Measurements from ENCODE around the gene FREM2. TPM values are rescaled to one million over a fixed set of nuclear protein-coding genes. Genes with fewer than 3 reads are reported as not detected.

Gene FREM2
- total RNA-seq, 6 donors from 2014 or later: 7.8 to 26.6 (median 17.3) TPM

DNA sequence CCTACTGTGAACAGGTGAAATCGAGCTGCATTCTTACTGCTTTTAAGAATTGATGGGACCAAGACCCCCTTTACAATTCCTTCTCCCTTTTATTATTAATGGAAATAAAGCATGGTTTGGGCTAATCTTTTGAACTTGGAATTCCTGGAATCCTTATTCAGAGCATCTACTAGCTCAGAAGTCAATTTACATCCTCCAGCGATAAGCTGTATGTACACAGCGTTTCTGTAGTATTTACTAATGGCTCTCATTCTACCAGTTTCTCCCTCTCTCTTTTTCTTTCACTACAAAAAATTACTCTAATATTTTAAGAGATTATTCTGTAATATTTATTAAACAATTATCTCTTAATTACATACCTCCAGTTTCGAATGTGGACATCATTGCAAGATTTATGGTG lies 31.5 kb downstream of the FREM2 start:
- WGBS, 2 donors: 60 to 61% methylated on average over 4 of the region's 4 CpGs
- Histone ChIP-seq H3K9me3 (no peaks in the 10 kb centered on the region), H3K27ac (no peak overlapping the region), H3K4me3 (no peak overlapping the region), H3K27me3 (no peaks in the 10 kb centered on the region), H3K36me3 (no peaks in the 10 kb centered on the region), H3K4me1 (no peaks in the 10 kb centered on the region)
- DNase-seq (no peak), ATAC-seq (ENCODE audit: low FRiP score in 2 of 2) (no peak)
- TF ChIP-seq EP300 (IDR thresholded peaks at IDR 0.05) (no peak), POLR2AphosphoS5 (IDR thresholded peaks at IDR 0.05) (no peak), POLR2A (IDR thresholded peaks at IDR 0.05) (no peak)
- TF ChIP-seq, protein P1, sequence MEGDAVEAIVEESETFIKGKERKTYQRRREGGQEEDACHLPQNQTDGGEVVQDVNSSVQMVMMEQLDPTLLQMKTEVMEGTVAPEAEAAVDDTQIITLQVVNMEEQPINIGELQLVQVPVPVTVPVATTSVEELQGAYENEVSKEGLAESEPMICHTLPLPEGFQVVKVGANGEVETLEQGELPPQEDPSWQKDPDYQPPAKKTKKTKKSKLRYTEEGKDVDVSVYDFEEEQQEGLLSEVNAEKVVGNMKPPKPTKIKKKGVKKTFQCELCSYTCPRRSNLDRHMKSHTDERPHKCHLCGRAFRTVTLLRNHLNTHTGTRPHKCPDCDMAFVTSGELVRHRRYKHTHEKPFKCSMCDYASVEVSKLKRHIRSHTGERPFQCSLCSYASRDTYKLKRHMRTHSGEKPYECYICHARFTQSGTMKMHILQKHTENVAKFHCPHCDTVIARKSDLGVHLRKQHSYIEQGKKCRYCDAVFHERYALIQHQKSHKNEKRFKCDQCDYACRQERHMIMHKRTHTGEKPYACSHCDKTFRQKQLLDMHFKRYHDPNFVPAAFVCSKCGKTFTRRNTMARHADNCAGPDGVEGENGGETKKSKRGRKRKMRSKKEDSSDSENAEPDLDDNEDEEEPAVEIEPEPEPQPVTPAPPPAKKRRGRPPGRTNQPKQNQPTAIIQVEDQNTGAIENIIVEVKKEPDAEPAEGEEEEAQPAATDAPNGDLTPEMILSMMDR (IDR thresholded peaks at IDR 0.05): no peak

DNA sequence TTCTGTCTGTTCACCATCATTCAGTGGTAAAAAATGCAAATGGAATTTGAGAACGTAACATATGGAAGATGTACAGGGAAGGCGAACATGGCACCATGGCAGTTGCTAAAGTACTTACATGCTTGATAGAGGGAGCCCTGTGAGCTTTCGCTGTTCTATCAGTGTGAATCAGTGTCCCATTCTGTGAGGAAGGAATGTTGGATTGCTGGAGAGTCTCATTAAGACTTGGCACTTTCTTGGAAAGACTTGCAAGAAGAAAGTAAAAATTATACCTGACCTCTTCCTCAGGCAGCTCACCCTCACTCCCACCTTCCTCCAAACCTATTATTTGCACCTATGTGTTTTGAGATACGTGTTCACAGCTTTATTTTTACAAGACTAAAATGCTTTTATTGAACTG lies 43.5 kb downstream of the FREM2 start:
- H3K4me3 ChIP-seq: no peak overlapping the region
- TF ChIP-seq POLR2AphosphoS5 (IDR thresholded peaks at IDR 0.05): no peak
- TF ChIP-seq, protein P1 (IDR thresholded peaks at IDR 0.05): no peak
- TF ChIP-seq EP300 (IDR thresholded peaks at IDR 0.05): no peak
- TF ChIP-seq POLR2A (IDR thresholded peaks at IDR 0.05): no peak

DNA sequence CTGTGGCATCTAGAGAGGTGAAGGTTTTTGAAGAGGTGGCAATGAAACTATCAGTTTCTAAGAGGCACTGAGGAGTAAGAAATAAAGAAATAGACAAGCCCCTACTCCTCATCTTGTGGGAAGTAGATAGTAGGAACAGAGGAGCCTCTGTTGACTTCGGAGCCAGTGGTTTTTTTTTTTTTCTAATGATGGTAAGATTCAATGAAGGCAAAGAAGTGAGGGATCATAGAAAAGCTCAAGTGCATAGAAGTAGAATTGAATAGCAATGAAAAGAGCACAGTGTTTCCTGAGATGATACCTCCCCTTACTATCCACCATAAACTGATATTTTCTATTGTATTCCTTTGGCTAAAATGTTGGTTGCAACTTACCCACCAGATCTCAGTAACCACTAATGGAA lies 46.3 kb downstream of the FREM2 start:
- 83 to 84% methylated on average over 1 of the region's 1 CpG for WGBS, 2 donors
- no peak for DNase-seq
- TF ChIP-seq POLR2A (IDR thresholded peaks at IDR 0.05) (no peak), POLR2AphosphoS5 (IDR thresholded peaks at IDR 0.05) (no peak), EP300 (IDR thresholded peaks at IDR 0.05) (no peak)
- TF ChIP-seq, protein P1 (IDR thresholded peaks at IDR 0.05): no peak
- ATAC-seq (ENCODE audit: low FRiP score in 2 of 2): no peak
- Histone ChIP-seq H3K27ac (no peak overlapping the region), H3K27me3 (no peaks in the 10 kb centered on the region), H3K4me3 (no peak overlapping the region), H3K4me1 (no peaks in the 10 kb centered on the region), H3K9me3 (no peaks in the 10 kb centered on the region), H3K36me3 (no peaks in the 10 kb centered on the region)

More for the DNA sequence above, 43.5 kb downstream of the FREM2 start:
- Histone ChIP-seq H3K9me3 (no peaks in the 10 kb centered on the region), H3K36me3 (no peaks in the 10 kb centered on the region), H3K27ac (no peak overlapping the region), H3K4me1 (no peaks in the 10 kb centered on the region), H3K27me3 (no peaks in the 10 kb centered on the region)
- WGBS, 2 donors: 74 to 78% methylated on average over 4 of the region's 4 CpGs
- DNase-seq: no peak
- no peak for ATAC-seq (ENCODE audit: low FRiP score in 2 of 2)

DNA sequence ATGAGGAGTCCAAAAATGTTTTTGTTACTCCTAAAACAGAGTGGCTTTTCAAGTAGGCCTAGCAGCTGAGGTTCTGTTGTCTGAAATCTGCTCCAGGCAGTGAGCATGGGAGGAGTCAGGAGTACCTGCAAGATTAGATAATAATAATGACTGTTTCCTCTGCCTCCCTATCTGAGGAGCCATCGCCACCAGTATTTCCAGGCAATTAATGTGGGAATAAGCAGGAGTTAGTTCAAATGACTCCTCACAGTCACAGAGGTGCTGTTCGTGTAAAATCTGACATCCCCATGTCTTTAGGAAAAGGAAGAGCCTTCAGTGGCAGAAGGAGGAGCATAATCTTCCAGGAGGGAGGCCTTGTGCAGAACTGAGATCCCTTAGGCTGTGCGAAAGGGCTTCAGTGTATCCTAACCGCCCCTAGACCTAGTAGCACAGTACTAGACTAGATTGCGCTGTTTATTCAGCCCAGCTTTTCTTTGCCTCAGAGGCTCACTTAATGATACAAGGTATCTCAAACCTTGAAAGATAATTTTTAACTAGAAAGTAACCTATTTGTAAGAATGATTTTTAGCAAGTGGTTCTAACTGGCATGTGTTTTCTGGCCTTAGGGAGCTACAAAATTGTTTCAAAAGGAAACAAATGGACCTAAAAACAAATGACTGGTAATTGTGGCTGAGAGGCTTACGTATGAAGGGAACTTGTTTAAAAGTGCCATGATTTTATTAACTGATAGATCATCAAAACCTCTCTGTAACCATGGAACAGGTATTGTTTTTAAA lies 49.0 kb downstream of the FREM2 start:
- 73 to 74% methylated on average over 6 of the region's 6 CpGs for WGBS, 2 donors
- H3K27ac ChIP-seq: no peak overlapping the region
- no peak for ATAC-seq (ENCODE audit: low FRiP score in 2 of 2)
- DNase-seq: no peak
- H3K27me3 ChIP-seq: no peaks in the 10 kb centered on the region
- H3K36me3 ChIP-seq: no peaks in the 10 kb centered on the region
- H3K4me3 ChIP-seq: no peak overlapping the region
- no peaks in the 10 kb centered on the region for H3K4me1 ChIP-seq
- TF ChIP-seq POLR2AphosphoS5 (IDR thresholded peaks at IDR 0.05) (no peak), EP300 (IDR thresholded peaks at IDR 0.05) (no peak), POLR2A (IDR thresholded peaks at IDR 0.05) (no peak)
- TF ChIP-seq, protein P1 (IDR thresholded peaks at IDR 0.05): no peak
- H3K9me3 ChIP-seq: no peaks in the 10 kb centered on the region

DNA sequence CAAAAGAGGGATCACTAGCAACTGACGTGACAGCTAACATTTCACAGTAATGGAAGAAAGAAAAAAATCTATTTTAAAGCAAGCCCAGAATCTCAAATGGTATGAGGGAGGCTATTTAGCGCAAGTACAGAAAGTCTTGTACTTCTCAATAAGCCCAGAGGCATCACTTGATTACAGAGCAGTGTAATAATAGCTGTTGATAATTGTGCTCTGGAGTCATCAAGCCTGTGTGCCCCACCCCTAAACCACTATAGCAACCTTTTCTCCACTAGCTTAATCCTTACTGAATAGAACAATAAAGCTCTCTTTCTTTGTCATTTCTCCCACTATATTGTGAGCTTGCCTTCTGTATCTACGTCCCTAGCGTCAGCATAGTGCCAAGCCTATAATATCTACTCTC lies 56.6 kb downstream of the FREM2 start:
- Histone ChIP-seq H3K4me3 (no peak overlapping the region), H3K36me3 (no peaks in the 10 kb centered on the region), H3K9me3 (no peaks in the 10 kb centered on the region), H3K4me1 (no peaks in the 10 kb centered on the region), H3K27ac (no peak overlapping the region), H3K27me3 (no peaks in the 10 kb centered on the region)
- TF ChIP-seq POLR2AphosphoS5 (IDR thresholded peaks at IDR 0.05) (no peak), EP300 (IDR thresholded peaks at IDR 0.05) (no peak), POLR2A (IDR thresholded peaks at IDR 0.05) (no peak)
- TF ChIP-seq, protein P1 (IDR thresholded peaks at IDR 0.05): no peak
- DNase-seq (no peak), ATAC-seq (ENCODE audit: low FRiP score in 2 of 2) (no peak)
- 66 to 70% methylated on average over 4 of the region's 4 CpGs for WGBS, 2 donors

Measured in upper lobe of left lung (tissue), 6 donors.